Activated T-cell treated with anti-CD3 and anti-CD28 coated beads for 4 hours (primary cell): ENCODE measurements around the gene SLC25A26.
A peak's percentile ranks its signal among the peaks of the same experiment; 100 is the strongest.

ENCODE experiments used
- DNase-seq: peaks from one replicate; pipeline ENCODE4 v3.0.0-alpha.2; 2020

SLC25A26 gene

GRCh38 chr3:66379565-66379964 lies 158.8 kb downstream of the SLC25A26 start:
- DNase-seq = no peak

DNA sequence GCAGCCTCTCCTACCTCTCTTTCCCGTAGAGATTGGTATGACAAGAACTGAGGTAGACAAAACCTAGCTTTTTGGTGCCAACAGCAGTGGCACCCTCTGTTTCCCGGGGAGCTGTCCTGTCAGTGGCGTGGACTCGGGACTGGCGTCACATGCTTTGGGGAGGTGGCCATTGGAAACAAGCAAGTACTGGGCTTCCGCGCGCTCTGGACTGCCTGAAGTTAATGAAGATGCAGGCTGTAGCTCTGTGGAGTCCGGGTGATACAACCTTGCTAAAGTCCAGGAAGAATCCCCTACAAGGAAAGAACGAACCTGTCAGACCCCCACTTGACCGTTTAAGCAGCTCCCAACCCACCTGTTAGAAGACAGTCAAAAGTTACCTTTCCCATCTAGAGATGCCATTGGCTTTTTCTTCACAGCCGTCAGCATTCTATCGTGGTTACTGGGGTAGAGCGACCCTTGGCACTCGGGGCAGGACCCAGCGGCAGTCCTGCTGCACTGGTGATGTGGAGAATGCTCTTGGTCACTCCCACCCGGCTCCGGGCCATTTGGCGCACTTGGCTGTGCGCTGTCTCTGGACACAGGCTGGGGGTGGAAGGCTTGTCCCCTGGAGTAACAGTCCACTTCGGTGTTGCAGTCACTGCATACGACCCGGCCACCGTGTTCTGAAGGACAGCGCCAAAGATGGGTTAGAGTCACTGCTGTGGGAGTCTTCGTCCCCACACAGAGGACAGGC lies 159.6 kb downstream of the SLC25A26 start:
- no peak for DNase-seq

DNA sequence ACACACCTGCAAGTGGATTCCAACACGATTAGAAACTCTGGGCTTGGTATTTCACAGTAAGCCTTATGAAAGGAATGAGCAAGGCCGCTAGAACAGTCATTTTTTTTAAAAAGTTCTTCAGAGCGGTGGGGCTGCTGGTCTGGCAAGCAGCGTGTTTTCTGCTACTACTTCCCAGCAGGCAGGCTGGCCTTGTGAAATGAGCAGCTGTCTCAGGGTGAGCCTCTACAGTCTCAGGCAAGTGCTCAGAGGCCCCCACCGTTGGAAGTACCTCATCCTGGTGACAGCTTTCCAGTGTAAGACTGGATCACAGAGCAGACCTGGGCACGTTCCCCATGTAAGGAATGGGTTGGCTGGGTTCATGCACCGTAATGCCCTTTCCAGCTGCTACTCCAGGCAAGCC lies 160.8 kb downstream of the SLC25A26 start:
- no peak for DNase-seq

GRCh38 chr3:66382142-66382541 lies 161.3 kb downstream of the SLC25A26 start:
- no peak for DNase-seq

- DNase-seq = no peak
Observed at GRCh38 chr3:66383023-66383422, 162.2 kb downstream of the SLC25A26 start.

GRCh38 chr3:66383998-66384745 lies 163.4 kb downstream of the SLC25A26 start:
- DNase-seq = no peak

DNA sequence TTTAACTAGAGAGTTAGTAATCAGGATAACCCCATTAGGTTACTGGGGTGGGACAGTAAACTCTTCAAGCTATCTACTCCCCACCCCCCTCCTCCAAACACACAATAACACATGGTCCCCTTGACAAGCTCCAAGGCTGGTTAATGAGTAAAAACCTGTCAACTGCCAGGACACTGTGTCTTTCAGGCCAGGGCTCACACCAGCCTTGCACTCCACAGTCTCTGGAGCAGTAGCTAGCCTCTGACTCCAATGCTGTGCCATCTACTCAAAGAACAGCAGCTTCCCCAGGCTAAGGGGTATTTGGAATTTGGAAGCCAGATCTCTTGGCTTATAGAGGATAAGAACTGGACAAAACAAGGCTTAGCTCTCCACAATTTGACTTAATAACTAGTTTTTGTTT lies 164.3 kb downstream of the SLC25A26 start:
- no peak for DNase-seq

DNA sequence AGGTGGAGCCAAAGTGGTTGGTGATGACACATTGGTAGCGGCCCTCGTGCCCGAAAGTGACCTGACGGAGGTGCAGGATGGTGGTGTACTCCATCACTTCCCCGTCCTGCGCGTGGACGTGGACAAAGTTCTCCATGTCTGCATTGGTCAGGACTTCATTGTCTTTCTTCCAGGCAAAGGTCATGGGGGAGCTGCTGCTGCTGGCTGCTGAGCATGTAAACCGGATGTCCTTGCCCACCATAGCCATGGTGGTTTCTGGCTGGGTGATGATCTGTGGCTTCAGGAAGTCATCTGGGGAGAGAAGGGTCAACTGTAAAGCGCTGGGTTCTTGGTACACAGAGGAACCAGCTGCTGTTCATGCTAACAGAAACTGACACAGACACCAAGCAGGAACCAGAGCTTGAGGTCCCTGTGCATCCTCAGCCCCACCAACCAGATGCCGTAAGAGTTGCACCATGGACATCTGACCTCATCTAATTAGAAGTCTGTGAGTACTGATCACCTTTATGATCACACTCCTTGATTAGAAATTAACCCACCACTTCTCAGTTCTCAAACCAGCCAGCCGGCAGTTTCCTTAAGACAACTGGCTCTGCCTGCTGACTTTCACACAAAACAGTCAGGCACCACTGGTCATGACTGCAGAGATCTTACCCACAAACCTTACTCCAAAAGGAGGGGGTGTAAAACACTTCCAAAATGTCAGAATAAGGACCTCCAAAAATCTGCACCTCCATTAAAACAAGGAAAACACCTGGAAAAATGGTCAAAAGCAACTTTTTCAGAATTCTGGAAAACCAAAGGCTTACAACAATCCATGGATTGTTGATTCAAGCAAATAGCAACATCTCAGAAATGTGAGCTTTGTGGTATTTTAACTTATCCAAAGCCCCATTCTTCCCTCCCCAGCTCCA lies 165.5 kb downstream of the SLC25A26 start:
- DNase-seq = no peak

DNA sequence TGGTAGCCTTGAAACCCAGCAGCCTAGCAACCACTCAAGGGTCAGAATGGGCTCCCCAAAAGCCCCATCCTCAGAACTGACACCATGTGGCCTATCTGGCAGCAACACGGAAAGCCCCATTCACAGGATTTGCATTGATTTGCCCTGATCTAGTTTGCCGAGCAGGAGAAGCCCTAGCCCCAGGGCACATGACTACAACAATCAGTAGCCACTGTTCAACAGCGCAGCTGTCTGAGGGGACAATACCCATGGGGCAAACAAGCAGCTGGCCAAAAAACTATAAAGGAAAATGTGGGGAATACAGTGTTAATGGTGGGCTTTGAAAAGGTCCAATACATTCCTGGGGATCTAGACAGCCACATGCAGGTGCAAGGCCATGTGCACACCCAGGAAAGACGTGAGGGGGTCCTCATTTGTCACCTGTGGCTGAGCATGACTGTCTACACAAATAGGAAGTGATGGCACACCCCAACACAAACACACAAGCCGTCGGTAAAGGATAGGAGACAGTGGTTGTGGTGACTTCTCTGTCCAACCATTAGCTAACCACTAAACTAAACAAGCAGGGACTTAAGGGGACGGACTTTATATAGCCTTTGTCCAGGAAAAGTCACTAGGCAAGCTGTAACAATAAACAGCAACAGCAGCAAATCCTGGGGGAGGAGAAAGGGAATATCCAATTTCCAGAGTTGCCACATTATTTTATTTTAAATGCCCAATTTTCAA lies 166.3 kb downstream of the SLC25A26 start:
- no peak for DNase-seq

- no peak for DNase-seq
Observed at GRCh38 chr3:66390013-66390412, 169.2 kb downstream of the SLC25A26 start.

GRCh38 chr3:66392512-66392911 lies 171.7 kb downstream of the SLC25A26 start:
- no peak for DNase-seq

GRCh38 chr3:66392966-66393332 lies 172.1 kb downstream of the SLC25A26 start:
- DNase-seq = no peak

DNA sequence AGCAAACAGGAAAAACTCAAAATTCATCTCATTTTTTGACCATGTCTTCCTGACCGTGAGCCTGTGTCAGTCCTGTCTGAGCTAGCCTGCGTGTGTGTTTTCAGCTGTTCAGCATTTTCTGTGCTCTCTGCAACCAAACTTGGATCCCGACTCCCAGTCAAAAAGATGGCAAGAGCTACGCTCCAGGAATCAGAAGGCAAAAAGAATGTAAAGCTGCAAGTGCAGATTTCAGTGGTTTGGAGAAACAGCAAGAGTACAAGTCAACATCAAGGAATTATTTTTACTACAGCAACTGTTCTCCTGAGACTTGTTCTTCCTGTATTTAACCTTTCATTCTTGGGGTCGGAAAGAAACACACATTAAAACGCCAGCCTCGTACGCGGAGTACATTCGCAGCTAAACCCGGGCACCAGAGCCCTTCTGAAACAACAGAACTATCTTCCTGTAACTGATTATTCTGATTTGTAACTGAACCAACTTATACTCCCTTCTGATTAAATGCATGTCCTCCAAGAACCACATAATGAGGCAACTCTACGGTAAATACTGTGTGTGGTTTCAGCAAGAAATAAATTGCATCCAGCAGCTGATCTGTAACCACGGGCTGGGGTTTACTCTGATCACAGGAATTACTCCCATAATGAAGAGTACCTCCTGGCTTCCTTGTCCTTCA lies 172.7 kb downstream of the SLC25A26 start:
- no peak for DNase-seq

- DNase-seq = peak; percentile 13
Observed at GRCh38 chr3:66394019-66394752, 173.4 kb downstream of the SLC25A26 start.

- DNase-seq = no peak
Observed at GRCh38 chr3:66394753-66395249, 174.0 kb downstream of the SLC25A26 start.

- no peak for DNase-seq
Observed at GRCh38 chr3:66395635-66396034, 174.8 kb downstream of the SLC25A26 start.

DNA sequence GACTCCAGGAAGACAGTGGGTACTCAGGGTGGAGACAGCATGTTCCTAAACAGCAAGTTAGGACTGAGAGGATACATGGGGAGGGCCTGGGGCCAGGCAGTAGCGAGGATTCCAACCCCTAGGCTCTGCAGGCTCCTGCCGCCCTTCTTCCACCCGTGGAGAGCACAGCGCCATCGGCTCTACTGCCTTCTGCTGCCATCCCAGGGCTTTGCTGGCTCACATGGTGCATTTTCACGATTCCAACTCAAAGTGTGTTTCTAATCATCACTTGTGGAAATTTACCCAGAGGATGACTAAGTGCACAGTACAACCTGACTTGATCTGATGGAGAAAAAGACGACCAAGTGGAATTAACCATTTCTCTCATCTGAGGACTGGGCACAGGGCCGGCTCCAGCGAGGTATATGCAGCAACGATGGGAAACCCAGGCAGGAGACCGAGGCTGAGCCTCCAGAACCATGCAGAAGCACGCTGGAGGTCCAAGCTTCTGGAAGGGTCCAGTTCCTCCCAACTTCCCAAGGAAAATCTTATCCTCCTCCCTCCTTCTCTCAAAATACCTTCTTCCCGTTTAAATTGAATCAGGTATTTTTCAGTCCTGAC lies 175.5 kb downstream of the SLC25A26 start:
- no peak for DNase-seq

- DNase-seq = no peak
Observed at GRCh38 chr3:66396888-66397287, 176.1 kb downstream of the SLC25A26 start.

- DNase-seq = no peak
Observed at GRCh38 chr3:66397745-66398144, 176.9 kb downstream of the SLC25A26 start.

DNA sequence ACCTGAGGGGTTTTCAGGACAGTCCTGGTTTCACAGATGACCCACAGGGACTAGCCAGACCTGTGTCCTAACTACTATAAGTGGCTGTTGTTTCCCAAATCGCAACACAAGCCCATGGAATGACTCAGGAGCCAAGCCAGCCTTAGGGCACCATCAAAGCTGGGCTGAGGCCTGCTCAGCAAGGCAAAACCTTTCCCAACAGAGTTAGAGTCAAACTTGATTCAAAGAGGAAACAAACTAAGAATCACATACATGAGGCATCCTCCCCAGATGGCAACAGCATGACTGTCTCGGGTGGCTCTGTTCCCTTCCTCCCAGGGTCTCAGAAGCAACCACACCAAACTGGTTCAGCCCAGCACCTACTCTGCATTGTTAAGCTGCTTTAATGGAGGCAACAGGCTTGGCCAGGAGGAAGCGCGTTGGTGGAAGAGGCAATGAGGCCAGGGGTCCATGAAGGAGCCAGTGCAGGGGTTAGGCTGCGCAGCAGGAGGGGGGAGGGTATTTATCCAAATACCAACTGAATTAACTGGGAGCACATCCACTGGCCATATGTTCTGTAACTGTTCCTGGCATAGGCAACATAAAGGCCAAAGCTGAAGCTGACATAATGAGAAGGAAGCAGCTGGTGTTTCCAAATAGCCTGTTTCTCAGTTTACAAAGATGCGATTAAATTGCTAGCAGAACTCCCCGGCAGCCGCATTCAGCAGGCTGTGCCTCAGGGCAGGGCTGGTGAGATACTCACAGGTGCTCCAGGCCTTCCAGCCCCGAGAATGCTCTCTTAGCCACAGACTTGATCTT lies 177.6 kb downstream of the SLC25A26 start:
- no peak for DNase-seq
